Stomach (tissue), 9 donors: ENCODE results near the gene PARP1. TPM values are rescaled to one million over a fixed set of nuclear protein-coding genes. Genes with fewer than 3 reads are reported as not detected.

Experiments
- DNase-seq, 2 donors: peaks; one replicate each; pipeline versions ENCODE4 v3.0.0 to v3.0.0-alpha.2; 2013 to 2019
- H3K27ac ChIP-seq, 5 donors: fragments of 200-600 bp in 4 of 5; sonication (generic) in 4 of 5; one replicate each; pipeline ENCODE4 v1.5.1; 2013 to 2019; ENCODE audit warnings: mild to moderate bottlenecking in 1 of 5, moderate library complexity in 1 of 5
- H3K27me3 ChIP-seq, 3 donors: fragments of 200-600 bp; sonication (generic); one replicate each; pipeline ENCODE4 v1.5.1; 2017 to 2019; ENCODE audit warnings: mixed run types in 1 of 3
- H3K36me3 ChIP-seq, 4 donors: fragments of 200-600 bp; sonication (generic); 1 replicate in 3 of 4; 2 replicates in 1 of 4; pipeline ENCODE4 v1.5.1; 2016 to 2019
- H3K4me1 ChIP-seq, 4 donors: fragments of 200-600 bp; sonication (generic); one replicate each; pipeline ENCODE4 v1.5.1; 2016 to 2019
- H3K4me3 ChIP-seq, 4 donors: fragments of 200-600 bp; sonication (generic) in 3 of 4; one replicate each; pipeline ENCODE4 v1.5.1; 2016 to 2019; ENCODE audit warnings: mild to moderate bottlenecking in 1 of 4
- H3K9me3 ChIP-seq, 4 donors: fragments of 200-600 bp; sonication (generic); one replicate each; pipeline ENCODE4 v1.5.1; 2016 to 2019
- EP300 ChIP-seq: sonication (generic); formaldehyde crosslinking; IDR thresholded peaks from one replicate; pipeline ENCODE4 v1.6.1; 2017; ENCODE audit warnings: antibody characterized with exemption
- POLR2A ChIP-seq, 4 donors: fragments of 450-650 bp; IDR thresholded peaks; one replicate each; pipeline ENCODE4 v1.6.1; 2016; ENCODE audit warnings: antibody characterized with exemption in 4 of 4, control low read depth in 2 of 4, mild to moderate bottlenecking in 1 of 4, moderate library complexity in 1 of 4
- POLR2AphosphoS5 ChIP-seq, 3 donors: sonication (generic); formaldehyde crosslinking; IDR thresholded peaks; one replicate each; pipeline ENCODE4 v1.6.1; 2016; ENCODE audit warnings: antibody characterized with exemption in 3 of 3
- WGBS, 5 donors: extraction: QIAGEN DNeasy Blood & Tissue Kit in 3 of 5; methylation state at CpG; one replicate each; pipeline versions ENCODE4 v1.1.5 to v1.1.7; 2013 to 2018; 5-methylcytosine and 5-hydroxymethylcytosine counted together
- intact Hi-C: fragments of 100-400 bp; cut with DNase I; formaldehyde crosslinking; loops from one replicate; pipeline ENCODE4 v1.15.1; 2023; ENCODE audit warnings: low total_unique reads
- polyA plus RNA-seq, 3 donors: library from polyadenylated mRNA; stranded (reverse); fragments of 200-250 nt; gene quantifications; one replicate each; pipeline ENCODE4 v1.2.3, GENCODE V29; 2013
- total RNA-seq, 5 donors: library from RNA; depleted of rRNA; stranded (reverse); fragments of >200 nt; gene quantifications; one replicate each; pipeline versions ENCODE4 v1.1.0 to v1.2.3, GENCODE V29; 2014 to 2016
- TF ChIP-seq, protein P1 (sequence below), 7 experiments: fragments of 450-650 bp in 4 of 7; fragments of 200-600 bp in 3 of 7; sonication (generic) in 3 of 7; IDR thresholded peaks; one replicate each; pipeline ENCODE4 v1.5.1; 2016 to 2019; ENCODE audit warnings: antibody characterized with exemption in 7 of 7, control low read depth in 2 of 7, mild to moderate bottlenecking in 1 of 7
- donor health status: healthy with polysubstance abuse.
- donor health status: Bipolar disorder and iron deficiency.
- donor health status: healthy.

The PARP1 gene
- total and polyA plus RNA-seq, 8 donors, result 17.4 to 103 (median 29.1) TPM

- intact Hi-C loops, result no loop called here
- Histone ChIP-seq H3K27ac (no peak overlapping the region), H3K36me3 (no peaks in the 10 kb centered on the region), H3K9me3 (no peaks in the 10 kb centered on the region), H3K4me1 (no peaks in the 10 kb centered on the region), H3K4me3 (no peak overlapping the region), H3K27me3 (no peaks in the 10 kb centered on the region)
- no peak for DNase-seq
- WGBS, 5 donors, result 57 to 74% (median 60%) methylated on average over 2 of the region's 2 CpGs
- no peak for TF ChIP-seq POLR2AphosphoS5 (IDR thresholded peaks at IDR 0.05)
Measured at GRCh38 chr1:226454349-226454748, 46.5 kb upstream of the PARP1 start.

DNA sequence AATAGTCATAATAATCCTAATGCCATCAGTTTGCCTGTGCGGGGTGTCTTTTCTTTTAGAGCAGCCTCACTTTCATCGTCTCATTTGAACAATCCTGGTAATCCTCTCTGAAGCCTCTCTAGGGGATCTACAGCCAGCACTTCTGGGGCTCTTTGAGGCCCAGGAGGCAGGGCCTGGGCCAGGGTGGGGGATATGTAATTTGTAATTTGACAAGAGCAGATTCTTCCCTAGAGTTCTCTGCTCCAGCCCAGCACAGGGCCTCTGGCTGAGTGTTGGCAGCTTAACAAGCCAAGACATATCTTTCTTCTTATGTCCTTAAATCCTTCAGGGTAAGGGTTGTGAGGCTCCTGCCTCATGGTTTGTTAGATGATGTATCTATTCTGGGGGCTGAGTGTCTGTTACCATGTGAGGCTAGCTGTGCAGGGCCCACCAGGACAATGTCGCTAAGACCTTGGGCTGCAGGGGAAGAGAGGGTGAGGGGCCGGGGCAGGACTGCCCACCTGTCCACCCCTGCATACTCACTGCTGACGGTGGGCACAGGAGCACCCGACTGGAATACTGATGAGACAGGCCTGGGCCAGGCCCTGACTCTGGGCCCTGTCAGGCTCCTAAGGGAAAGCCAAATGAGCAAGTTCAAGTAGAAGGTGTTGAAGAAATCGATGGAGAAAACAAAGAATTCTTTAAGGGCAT is 45.3 kb upstream of the PARP1 start:
- DNase-seq, result peak in 1 of 2 donors; percentile 34
- Histone ChIP-seq H3K36me3 (no peaks in the 10 kb centered on the region), H3K27me3 (no peaks in the 10 kb centered on the region), H3K4me1 (no peaks in the 10 kb centered on the region), H3K27ac (no peak overlapping the region), H3K4me3 (no peak overlapping the region), H3K9me3 (no peaks in the 10 kb centered on the region)
- TF ChIP-seq, protein P1, sequence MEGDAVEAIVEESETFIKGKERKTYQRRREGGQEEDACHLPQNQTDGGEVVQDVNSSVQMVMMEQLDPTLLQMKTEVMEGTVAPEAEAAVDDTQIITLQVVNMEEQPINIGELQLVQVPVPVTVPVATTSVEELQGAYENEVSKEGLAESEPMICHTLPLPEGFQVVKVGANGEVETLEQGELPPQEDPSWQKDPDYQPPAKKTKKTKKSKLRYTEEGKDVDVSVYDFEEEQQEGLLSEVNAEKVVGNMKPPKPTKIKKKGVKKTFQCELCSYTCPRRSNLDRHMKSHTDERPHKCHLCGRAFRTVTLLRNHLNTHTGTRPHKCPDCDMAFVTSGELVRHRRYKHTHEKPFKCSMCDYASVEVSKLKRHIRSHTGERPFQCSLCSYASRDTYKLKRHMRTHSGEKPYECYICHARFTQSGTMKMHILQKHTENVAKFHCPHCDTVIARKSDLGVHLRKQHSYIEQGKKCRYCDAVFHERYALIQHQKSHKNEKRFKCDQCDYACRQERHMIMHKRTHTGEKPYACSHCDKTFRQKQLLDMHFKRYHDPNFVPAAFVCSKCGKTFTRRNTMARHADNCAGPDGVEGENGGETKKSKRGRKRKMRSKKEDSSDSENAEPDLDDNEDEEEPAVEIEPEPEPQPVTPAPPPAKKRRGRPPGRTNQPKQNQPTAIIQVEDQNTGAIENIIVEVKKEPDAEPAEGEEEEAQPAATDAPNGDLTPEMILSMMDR (IDR thresholded peaks at IDR 0.05), result no peak
- TF ChIP-seq EP300, result no peak
- no peak for TF ChIP-seq POLR2AphosphoS5 (IDR thresholded peaks at IDR 0.05)
- no peak for TF ChIP-seq POLR2A (IDR thresholded peaks at IDR 0.05)
- intact Hi-C loops, result no loop called here
- 84 to 94% (median 90%) methylated on average over 7 of the region's 7 CpGs for WGBS, 5 donors

GRCh38 chr1:226450688-226451087 is 42.8 kb upstream of the PARP1 start:
- no peak for DNase-seq
- 49 to 73% (median 71%) methylated on average over 2 of the region's 2 CpGs for WGBS, 5 donors
- TF ChIP-seq EP300 (no peak), POLR2AphosphoS5 (IDR thresholded peaks at IDR 0.05) (no peak), POLR2A (IDR thresholded peaks at IDR 0.05) (no peak)
- TF ChIP-seq, protein P1 (IDR thresholded peaks at IDR 0.05), result no peak
- Histone ChIP-seq H3K36me3 (no peaks in the 10 kb centered on the region), H3K9me3 (no peaks in the 10 kb centered on the region), H3K4me3 (no peak overlapping the region), H3K4me1 (no peaks in the 10 kb centered on the region), H3K27ac (no peak overlapping the region), H3K27me3 (no peaks in the 10 kb centered on the region)
- intact Hi-C loops, result no loop called here

GRCh38 chr1:226449823-226450222 is 41.9 kb upstream of the PARP1 start:
- Histone ChIP-seq H3K9me3 (no peaks in the 10 kb centered on the region), H3K27ac (no peak overlapping the region), H3K4me3 (no peak overlapping the region), H3K4me1 (no peaks in the 10 kb centered on the region), H3K36me3 (no peaks in the 10 kb centered on the region), H3K27me3 (no peaks in the 10 kb centered on the region)
- intact Hi-C loops, result no loop called here
- no peak for DNase-seq
- 71 to 96% (median 77%) methylated on average over 5 of the region's 5 CpGs for WGBS, 5 donors
- no peak for TF ChIP-seq POLR2A (IDR thresholded peaks at IDR 0.05)
- no peak for TF ChIP-seq EP300
- no peak for TF ChIP-seq POLR2AphosphoS5 (IDR thresholded peaks at IDR 0.05)
- TF ChIP-seq, protein P1 (IDR thresholded peaks at IDR 0.05), result no peak

DNA sequence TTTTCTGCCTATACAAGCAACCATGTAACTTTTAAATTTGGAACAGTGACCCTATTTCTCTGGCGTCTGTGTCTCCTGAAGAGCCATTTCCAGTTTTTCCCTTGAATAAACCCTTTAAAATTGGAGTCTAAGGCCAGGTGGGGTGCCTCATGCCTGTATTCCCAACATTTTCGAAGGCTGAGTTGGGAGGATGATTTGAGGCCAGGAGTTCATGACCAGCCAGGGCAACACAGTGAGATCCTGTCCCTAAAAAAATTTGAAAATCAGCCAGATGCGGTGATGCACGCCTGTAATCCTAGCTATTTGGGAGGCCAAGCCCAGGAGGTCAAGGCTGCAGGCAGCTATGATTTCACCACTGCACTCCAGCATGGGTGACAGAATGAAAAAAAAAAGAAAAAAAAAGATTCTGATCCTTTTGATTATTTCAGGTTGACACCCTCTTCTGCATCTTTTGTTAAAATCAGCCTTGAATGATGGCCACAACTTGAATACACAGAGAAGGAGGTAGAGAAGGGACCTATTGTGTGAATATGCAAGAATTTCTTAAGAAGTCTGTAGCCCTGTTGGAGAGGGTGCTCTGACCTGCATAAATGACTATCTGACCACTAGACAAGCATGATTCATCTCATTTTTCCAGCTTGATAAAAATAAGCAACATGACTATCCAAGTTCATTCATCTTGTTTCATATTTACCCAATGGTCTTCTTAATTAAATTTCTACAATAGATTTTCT is 40.2 kb upstream of the PARP1 start:
- 74 to 87% (median 77%) methylated on average over 4 of the region's 4 CpGs for WGBS, 5 donors
- Histone ChIP-seq H3K36me3 (no peaks in the 10 kb centered on the region), H3K27ac (no peak overlapping the region), H3K4me3 (no peak overlapping the region), H3K27me3 (no peaks in the 10 kb centered on the region), H3K4me1 (no peaks in the 10 kb centered on the region), H3K9me3 (no peaks in the 10 kb centered on the region)
- TF ChIP-seq EP300 (no peak), POLR2A (IDR thresholded peaks at IDR 0.05) (no peak), POLR2AphosphoS5 (IDR thresholded peaks at IDR 0.05) (no peak)
- TF ChIP-seq, protein P1 (IDR thresholded peaks at IDR 0.05), result no peak
- DNase-seq, result no peak
- intact Hi-C loops, result no loop called here
